PC-9 (cell line): Measurements from ENCODE around the gene RAB28.

ENCODE experiments used
- EZH2 ChIP-seq: fragments of 200-600 bp; sonication (generic); IDR thresholded peaks from 2 replicates; pipeline ENCODE4 v1.8.0; 2017; ENCODE audit warnings: antibody characterized with exemption, low read depth
- TF ChIP-seq, protein P1 (sequence below): fragments of 200-600 bp; sonication (generic); conservative IDR thresholded peaks from 2 replicates; pipeline ENCODE4 v1.6.1; 2017; ENCODE audit warnings: mixed run types, antibody characterized with exemption, mild to moderate bottlenecking, moderate library complexity

DNA sequence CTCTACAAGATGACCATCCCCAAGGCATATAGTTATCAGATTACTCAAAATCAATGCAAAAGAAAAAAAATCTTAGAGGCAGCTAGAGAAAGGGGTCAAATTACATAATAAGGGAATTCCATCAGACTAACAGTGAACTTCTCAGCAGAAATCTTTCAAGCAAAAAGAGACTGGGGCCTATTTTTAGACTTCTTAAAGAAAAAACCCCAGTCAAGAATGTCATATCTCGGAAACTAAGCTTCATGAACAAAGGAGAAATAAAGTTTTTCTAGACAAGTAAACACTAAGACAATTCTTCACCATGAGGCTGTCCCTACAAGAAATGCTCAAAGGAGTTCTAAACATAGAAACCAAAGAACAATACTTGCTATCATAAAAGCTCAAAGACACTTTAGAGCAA, 51.7 kb downstream of the RAB28 start:
- TF ChIP-seq, protein P1, sequence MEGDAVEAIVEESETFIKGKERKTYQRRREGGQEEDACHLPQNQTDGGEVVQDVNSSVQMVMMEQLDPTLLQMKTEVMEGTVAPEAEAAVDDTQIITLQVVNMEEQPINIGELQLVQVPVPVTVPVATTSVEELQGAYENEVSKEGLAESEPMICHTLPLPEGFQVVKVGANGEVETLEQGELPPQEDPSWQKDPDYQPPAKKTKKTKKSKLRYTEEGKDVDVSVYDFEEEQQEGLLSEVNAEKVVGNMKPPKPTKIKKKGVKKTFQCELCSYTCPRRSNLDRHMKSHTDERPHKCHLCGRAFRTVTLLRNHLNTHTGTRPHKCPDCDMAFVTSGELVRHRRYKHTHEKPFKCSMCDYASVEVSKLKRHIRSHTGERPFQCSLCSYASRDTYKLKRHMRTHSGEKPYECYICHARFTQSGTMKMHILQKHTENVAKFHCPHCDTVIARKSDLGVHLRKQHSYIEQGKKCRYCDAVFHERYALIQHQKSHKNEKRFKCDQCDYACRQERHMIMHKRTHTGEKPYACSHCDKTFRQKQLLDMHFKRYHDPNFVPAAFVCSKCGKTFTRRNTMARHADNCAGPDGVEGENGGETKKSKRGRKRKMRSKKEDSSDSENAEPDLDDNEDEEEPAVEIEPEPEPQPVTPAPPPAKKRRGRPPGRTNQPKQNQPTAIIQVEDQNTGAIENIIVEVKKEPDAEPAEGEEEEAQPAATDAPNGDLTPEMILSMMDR, result no peak
- no peak for TF ChIP-seq EZH2
